NK-92 (cell line): Measurements from ENCODE around the gene RPS28.

Experiments
- DNase-seq: peaks from one replicate; lab custom pipeline; 2025; ENCODE audit not compliant: unreplicated experiment; lab: John Stamatoyannopoulos, UW

The RPS28 gene

GRCh38 chr19:8370176-8371010 is 49.1 kb downstream of the RPS28 start:
- DNase-seq, result no peak

GRCh38 chr19:8371011-8371804 is 49.9 kb downstream of the RPS28 start:
- DNase-seq, result no peak
